GM12864 (cell line): Measurements from ENCODE around the gene PCSK2.

ENCODE experiments used
- DNase-seq: peaks from one replicate; pipeline ENCODE4 v3.0.0-alpha.2; 2011; ENCODE audit warnings: low read depth
- H3K4me3 ChIP-seq: 2 replicates; pipeline ENCODE4 v1.5.1; 2011; ENCODE audit warnings: mild to moderate bottlenecking, low read depth, low read length, control low read depth
- CTCF ChIP-seq: IDR thresholded peaks from 2 replicates; pipeline ENCODE4 v1.5.1; 2011; ENCODE audit warnings: low read depth, mild to moderate bottlenecking, moderate library complexity, low read length, control low read depth, inconsistent platforms; ENCODE audit errors: missing control alignments

Gene PCSK2

GRCh38 chr20:17343656-17344452, 117.0 kb downstream of the PCSK2 start:
- no peak overlapping the region for H3K4me3 ChIP-seq
- no peak for DNase-seq
- TF ChIP-seq CTCF = no peak

GRCh38 chr20:17344790-17345189, 118.0 kb downstream of the PCSK2 start:
- H3K4me3 ChIP-seq = no peak overlapping the region
- DNase-seq = no peak
- TF ChIP-seq CTCF = no peak

GRCh38 chr20:17345321-17345720, 118.5 kb downstream of the PCSK2 start:
- H3K4me3 ChIP-seq = no peak overlapping the region
- no peak for TF ChIP-seq CTCF
- no peak for DNase-seq

- no peak overlapping the region for H3K4me3 ChIP-seq
- TF ChIP-seq CTCF = no peak
- DNase-seq = no peak
These were observed 123.5 kb downstream of the PCSK2 start for GRCh38 chr20:17350321-17350720.

- DNase-seq = no peak
- TF ChIP-seq CTCF = no peak
- H3K4me3 ChIP-seq = no peak overlapping the region
These were observed 130.4 kb downstream of the PCSK2 start for GRCh38 chr20:17357238-17357637.

GRCh38 chr20:17358854-17359253, 132.0 kb downstream of the PCSK2 start:
- TF ChIP-seq CTCF = no peak
- no peak for DNase-seq
- no peak overlapping the region for H3K4me3 ChIP-seq

- TF ChIP-seq CTCF = no peak
- H3K4me3 ChIP-seq = no peak overlapping the region
- no peak for DNase-seq
These were observed 137.8 kb downstream of the PCSK2 start for GRCh38 chr20:17364681-17365080.
